ENCODE data around the gene TENT4B.
"Not testable (repeated sequence)": the region's sequence is repeated elsewhere in the genome, so short reads cannot be mapped to it uniquely, and the experiment has no call there.

Gene TENT4B

GRCh38 chr16:50152807-50153595 lies at the start of gene TENT4B:
TENT4B (plus strand) TSS chr16:50153306; CDS start chr16:50153622, 316 bp downstream.
- DNase-seq (peak; percentile 87), ATAC-seq (peak; percentile 78)

DNA sequence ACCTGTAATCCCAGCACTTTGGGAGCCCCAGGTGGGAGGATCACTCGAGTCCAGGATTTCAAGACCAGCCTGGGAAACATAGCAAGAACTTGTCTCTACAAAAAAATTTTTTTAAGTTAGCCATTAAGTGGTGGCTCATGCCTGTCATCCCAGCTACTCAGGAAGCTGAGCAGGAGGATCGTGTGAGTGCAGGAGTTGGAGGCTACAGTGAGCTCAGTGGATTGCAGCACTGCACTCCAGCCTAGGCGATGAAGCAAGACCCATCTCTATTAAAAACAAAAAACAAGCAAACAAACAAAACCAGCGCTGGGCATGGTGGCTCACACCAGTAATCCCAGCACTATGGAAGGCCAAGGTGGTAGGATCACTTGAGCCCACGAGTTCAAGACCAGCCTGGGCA lies 49.3 kb upstream of the TENT4B start:
- no peak for DNase-seq

DNA sequence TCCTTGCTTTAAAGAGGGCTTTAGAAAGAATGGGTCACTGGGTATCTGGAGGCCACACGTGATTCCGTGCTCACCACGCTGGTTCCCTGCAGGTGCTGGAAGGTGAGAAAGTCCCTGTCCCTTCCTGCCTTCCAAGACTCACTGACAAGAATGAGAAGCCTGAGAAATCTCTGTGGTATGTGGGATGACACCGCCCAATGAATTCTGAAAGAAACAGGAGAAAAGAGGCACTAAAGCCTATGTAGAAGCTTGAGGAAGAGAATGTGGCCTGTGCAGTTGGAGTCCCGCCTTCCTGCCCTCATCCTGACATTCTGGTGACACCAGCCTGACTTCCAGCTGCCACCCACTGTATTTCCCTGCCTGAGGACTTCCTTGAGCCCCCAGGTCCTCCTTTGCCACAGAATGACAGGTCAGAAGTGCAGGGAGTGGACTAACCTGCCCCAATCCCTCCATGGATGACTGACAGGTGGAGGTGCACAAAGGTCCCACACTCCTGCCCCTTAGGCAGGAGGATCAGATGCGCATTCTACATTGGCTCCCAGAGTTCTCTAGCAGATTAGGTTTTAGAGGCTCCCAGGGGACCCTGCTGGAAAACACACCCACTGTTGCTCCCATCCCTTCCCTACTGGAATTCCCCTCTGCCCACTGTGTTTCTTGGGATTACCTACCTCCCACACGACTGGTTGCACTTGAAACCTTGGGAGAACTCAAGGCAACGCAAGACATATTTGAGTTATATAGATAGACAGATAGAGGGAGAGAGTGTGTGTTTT lies 38.6 kb upstream of the TENT4B start:
- no peak for ATAC-seq
- DNase-seq, result no peak

More for the DNA sequence above, 49.3 kb upstream of the TENT4B start:
- no peak for ATAC-seq

- ATAC-seq (no peak), DNase-seq (no peak)
These were observed 32.4 kb upstream of the TENT4B start for GRCh38 chr16:50120711-50121110.

DNA sequence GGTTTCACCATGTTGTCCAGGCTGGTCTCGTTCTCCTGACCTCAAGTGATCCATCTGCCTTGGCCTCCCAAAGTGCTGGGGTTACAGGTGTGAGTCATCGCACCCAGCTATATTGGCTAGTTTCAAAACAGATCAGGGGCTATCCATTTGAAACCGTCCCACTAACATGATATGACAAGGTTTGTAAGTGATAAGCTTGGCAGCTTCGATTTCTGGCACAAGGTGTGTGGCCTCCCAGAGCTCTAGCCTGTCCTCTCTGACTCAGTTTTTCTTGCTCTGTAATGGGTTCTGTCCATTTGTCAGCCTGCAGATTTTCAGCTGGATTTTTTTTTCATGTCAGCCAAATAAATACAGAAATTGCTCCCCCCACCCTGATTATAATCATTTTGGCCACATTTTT lies 31.8 kb upstream of the TENT4B start:
- DNase-seq (peak; percentile 7), ATAC-seq (peak; percentile 62)

DNA sequence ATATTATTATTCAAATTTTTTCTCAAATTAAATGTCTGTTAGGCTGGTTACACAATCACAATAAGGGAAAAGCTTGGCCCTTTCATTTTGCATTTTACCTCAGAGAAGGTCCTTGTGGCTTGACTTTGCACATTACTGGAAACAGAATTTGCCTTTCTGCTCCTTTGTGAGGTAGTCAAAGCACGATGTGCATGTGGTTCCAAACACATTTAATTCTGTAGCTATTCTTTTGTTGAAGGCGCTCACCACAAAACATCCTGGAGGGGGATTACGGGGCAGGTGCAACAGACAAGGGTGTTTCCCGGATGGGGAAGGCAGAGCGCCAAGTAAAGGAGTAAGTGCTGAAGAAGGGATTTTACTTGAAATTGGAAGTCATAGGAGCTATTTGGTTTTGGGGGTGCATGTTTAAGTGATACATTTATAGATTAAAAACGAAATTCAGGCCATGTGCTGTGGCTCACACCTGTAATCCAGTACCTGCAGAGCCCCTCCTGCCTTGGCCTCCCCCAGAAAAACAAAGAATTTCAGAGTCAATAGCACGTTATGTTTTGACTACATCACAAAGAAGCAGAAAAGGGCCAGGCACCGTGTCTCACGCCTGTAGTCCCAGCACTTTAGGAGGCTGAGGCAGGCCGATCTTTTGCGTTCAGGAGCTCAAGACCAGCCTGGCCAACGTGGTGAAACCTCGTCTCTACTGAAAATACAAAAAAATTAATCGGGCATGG lies 31.2 kb upstream of the TENT4B start:
- peak; percentile 60 for ATAC-seq
- DNase-seq, result peak; percentile 38

DNA sequence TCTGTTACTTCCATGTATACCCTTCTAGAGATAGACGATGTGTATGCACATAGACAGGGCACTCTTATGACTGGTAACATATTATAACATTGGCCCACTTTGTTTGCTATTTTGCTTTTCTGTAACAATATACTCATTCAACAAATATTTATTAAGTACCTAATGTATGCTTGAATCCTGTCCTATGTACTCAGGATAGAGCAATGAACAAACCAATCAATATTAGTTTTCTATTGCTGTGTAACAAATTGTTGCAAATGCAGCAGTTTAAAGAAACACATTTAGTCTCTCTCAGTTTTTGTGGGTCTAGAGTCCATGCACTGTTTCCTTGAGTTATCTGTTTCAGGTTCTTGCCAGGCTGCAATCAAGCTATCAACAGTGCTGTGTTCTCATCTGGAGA lies 29.7 kb upstream of the TENT4B start:
- ATAC-seq (no peak), DNase-seq (no peak)

DNA sequence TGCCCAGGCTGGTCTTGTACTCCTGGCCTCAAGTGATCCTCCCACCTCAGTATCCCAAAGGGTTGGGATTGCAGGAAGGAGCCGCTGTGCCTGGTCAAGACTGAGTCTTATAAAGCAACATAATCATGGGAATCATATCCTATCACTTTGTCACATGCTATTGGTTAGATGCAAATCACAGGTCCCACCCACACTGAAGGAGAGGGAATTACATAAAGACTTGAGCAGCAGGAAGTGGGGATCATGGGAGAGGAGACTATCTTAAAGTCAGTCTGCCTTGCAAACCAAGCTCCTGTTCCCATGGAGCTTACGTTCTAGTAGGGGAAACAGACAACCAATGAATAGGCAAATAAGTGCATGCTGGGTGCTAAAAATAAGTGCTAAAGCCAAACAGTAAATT lies 28.3 kb upstream of the TENT4B start:
- no peak for DNase-seq
- no peak for ATAC-seq

- ATAC-seq, result no peak
- DNase-seq, result no peak
These were observed 26.9 kb upstream of the TENT4B start for GRCh38 chr16:50126183-50126582.

DNA sequence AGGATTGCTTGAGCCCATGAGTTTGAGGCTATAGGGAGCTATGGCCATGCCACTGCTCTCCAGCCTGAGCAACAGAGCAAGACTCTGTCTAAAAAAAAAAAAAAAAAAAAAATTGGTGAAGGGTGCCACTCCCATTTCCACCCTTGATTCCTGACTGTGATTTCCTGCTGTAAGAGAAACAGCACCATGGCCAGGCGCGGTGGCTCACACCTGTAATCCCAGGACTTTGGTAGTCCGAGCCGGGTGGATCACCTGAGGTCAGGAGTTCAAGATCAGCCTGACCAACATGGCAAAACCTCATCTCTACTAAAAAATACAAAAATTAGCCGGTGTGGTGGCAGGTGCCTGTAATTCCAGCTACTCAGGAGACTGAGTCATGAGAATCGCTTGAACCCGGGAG lies 20.5 kb upstream of the TENT4B start:
- ATAC-seq, DNase-seq: not testable (repeated sequence)

DNA sequence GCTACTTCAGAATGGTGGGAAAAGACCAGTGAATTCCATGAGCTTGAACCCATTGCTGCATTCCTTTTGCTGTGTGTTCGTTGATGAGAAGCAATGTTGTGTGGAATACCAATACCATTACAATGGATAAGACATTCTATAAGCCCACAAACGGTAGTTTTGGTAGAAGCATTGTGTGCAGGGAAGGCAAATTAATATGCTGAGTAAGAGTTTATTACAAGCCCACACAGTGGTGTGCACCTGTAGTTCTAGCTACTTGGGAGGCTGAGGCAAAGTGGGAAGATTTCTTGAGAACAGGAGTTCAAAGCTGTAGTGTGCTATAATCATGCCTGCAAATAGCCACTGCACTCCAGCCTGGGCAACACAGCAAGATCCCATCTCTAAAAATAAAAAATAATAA lies 19.9 kb upstream of the TENT4B start:
- DNase-seq, result no peak
- no peak for ATAC-seq

- ATAC-seq (no peak), DNase-seq (no peak)
These were observed 16.7 kb upstream of the TENT4B start for GRCh38 chr16:50136399-50136798.

GRCh38 chr16:50137268-50137667 lies 15.8 kb upstream of the TENT4B start:
- ATAC-seq (no peak), DNase-seq (no peak)

DNA sequence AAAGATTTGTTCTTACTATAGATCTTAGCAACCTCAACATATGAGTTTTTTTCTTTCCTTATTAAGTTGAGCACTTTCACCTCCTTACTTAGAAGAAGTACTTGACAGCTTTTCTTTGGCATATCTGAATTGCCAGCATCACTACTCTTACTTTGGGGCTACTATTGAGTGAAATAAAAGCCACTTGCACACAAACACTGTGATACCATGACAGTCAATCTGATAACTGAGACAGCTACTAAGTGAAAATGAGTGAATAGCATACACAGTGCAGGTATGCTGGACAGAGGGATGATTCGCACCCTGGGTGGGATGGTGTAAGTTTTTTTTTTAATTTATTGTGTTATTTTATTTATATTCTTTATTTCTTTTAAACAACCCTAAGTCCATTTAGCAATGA lies 13.5 kb upstream of the TENT4B start:
- no peak for DNase-seq
- ATAC-seq, result no peak

GRCh38 chr16:50144211-50144610 lies 8.9 kb upstream of the TENT4B start:
- ATAC-seq (no peak), DNase-seq (no peak)

- ATAC-seq, result no peak
- no peak for DNase-seq
These were observed 6.3 kb upstream of the TENT4B start for GRCh38 chr16:50146479-50147435.

- ATAC-seq, result no peak
- no peak for DNase-seq
These were observed 1.8 kb upstream of the TENT4B start for GRCh38 chr16:50151322-50151721.

GRCh38 chr16:50151756-50152155 lies 1.4 kb upstream of the TENT4B start:
- ATAC-seq (no peak), DNase-seq (peak; percentile 36)

DNA sequence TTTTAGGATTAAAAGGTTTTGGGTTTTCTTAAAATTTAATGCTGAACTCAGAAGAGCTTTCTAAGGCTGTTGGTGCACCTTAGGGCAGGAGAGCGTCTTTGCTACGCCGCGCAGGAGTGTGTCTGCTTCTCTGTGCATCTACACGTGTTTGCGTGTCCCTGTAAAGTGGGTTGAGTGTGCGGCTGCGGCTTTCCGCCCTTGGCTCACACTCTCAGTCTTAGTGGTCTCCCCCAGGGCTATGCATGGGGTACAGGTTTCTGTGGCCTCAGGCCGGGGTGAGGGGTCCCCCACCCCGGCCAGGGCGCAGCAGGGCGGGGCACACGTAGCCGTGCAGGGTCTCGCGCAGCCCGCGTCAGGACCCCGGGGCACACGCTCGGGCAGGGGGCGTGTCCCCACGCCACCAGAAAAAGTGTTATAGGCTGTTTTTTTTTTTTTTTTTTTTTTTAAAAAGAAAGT lies 727 bp upstream of the TENT4B start:
- ATAC-seq (peak; percentile 76), DNase-seq (peak; percentile 75)

DNA sequence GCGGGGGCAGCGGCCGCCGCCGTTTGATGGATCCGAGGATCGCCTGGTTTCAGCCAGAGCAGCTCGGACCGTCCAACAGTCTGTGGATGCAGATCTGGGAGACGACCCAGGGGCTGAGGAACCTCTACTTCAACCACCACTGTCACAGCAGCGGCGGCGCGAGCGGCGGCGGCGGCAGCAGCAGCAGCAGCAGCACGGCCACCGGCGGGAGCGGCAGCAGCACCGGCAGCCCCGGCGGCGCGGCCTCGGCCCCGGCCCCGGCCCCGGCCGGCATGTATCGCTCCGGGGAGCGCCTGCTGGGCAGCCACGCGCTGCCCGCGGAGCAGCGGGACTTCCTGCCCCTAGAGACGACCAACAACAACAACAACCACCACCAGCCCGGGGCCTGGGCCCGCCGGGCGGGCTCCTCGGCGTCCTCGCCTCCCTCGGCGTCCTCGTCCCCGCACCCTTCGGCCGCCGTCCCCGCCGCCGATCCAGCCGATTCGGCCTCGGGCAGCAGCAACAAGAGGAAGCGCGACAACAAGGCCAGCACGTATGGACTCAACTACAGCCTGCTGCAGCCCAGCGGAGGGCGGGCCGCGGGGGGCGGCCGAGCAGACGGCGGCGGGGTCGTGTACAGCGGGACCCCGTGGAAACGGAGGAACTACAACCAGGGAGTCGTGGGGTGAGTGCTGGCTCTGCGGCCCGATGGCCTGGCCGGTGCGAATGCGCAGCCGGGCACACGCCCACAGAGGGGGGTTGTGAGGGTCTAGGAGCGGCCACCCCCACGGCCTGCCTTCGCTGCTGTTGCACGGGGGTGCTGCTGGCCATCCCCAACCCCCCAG lies 702 bp downstream of the TENT4B start:
- peak; percentile 46 for DNase-seq
- ATAC-seq, result peak; percentile 1

Data from stimulated activated naive CD8-positive, alpha-beta T cell treated with anti-CD3 and anti-CD28 coated beads, Interleukin-15, Interleukin-2, amounts not matched to agents 100 U/mL and 50 U/mL, for 24 hours (primary cell).